ENCODE results near the gene PPA1.

GRCh38 chr10:70166394-70166793, 66.8 kb downstream of the PPA1 start:
- TF ChIP-seq CTCF (IDR thresholded peaks at IDR 0.05; ENCODE audit: low read length): no peak
- TF ChIP-seq EZH2 (IDR thresholded peaks at IDR 0.05; ENCODE audit: borderline replicate concordance, low read length): no peak

Data from OCI-LY1 (cell line).